HG03097 (cell line): ENCODE results near the gene XYLT1.

Experiments used
- ATAC-seq: cut with Tn5 transposase; IDR thresholded peaks from one replicate; pipeline ENCODE4 v1.9.1; 2021; ENCODE audit not compliant: unreplicated experiment, low FRiP score

The XYLT1 gene

GRCh38 chr16:17364319-17365210 is 106.2 kb downstream of the XYLT1 start:
- ATAC-seq: no peak

GRCh38 chr16:17362946-17363345 is 107.8 kb downstream of the XYLT1 start:
- no peak for ATAC-seq

- ATAC-seq: no peak
These were observed 108.6 kb downstream of the XYLT1 start for GRCh38 chr16:17362183-17362582.

GRCh38 chr16:17360693-17361122 is 110.1 kb downstream of the XYLT1 start:
- no peak for ATAC-seq

- ATAC-seq: no peak
These were observed 110.9 kb downstream of the XYLT1 start for GRCh38 chr16:17359788-17360390.

GRCh38 chr16:17358846-17359245 is 111.9 kb downstream of the XYLT1 start:
- no peak for ATAC-seq

- no peak for ATAC-seq
These were observed 112.4 kb downstream of the XYLT1 start for GRCh38 chr16:17358355-17358754.

GRCh38 chr16:17357307-17358062 is 113.3 kb downstream of the XYLT1 start:
- no peak for ATAC-seq

- ATAC-seq: no peak
These were observed 114.4 kb downstream of the XYLT1 start for GRCh38 chr16:17356243-17356933.

GRCh38 chr16:17354685-17355084 is 116.1 kb downstream of the XYLT1 start:
- ATAC-seq: no peak

- ATAC-seq: no peak
These were observed 116.6 kb downstream of the XYLT1 start for GRCh38 chr16:17354141-17354601.

- ATAC-seq: no peak
These were observed 117.2 kb downstream of the XYLT1 start for GRCh38 chr16:17353561-17353960.

GRCh38 chr16:17351441-17352035 is 119.2 kb downstream of the XYLT1 start:
- ATAC-seq: no peak

- no peak for ATAC-seq
These were observed 120.6 kb downstream of the XYLT1 start for GRCh38 chr16:17350207-17350606.

- no peak for ATAC-seq
These were observed 121.9 kb downstream of the XYLT1 start for GRCh38 chr16:17348826-17349225.

- no peak for ATAC-seq
These were observed 122.5 kb downstream of the XYLT1 start for GRCh38 chr16:17348042-17348783.

- no peak for ATAC-seq
These were observed 123.1 kb downstream of the XYLT1 start for GRCh38 chr16:17347624-17348023.

- ATAC-seq: no peak
These were observed 123.9 kb downstream of the XYLT1 start for GRCh38 chr16:17346621-17347569.
